ENCODE results near the gene SH3BP4. TPM values are rescaled to one million over a fixed set of nuclear protein-coding genes. Genes with fewer than 3 reads are reported as not detected.

The SH3BP4 gene
- total RNA-seq, 1 donor from 2014 or later = 19.2 TPM

DNA sequence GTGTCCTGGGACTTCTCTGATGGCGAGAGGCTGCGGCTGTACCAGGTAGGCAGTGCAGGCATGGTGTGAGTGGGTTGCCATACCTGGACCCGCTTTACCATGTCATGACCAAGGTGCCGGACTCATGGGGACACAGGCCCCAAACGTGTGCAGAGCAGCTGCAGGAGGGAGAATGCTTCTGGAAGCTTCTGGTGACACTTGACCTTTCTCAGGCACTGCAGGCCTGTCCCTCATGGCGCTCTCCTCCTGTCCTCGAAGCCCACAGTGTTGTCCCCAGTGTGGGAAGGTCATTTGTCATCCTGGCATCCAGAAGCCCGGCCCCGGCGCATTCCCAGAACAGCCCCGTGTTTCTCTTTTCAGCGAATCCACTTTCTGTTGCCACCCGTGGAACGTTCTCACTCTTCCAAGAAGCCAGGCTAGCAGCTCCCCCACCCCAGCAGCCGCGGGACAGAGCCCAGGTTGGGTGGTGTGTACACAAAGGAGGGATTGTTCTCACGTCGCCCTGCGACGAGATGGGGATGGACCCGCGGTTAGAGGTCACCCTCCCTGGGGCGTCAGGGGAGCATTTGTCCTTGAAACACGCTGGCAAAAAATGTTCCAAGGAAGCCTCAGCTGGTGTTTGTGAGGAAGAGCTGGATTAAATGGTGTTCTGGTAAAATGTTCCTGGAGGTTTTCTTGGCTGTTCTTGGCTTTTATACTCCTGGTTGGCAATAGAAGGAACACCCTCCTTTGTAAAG, 43.7 kb downstream of the SH3BP4 start:
- intact Hi-C loops (cut with DNase I) = no loop called here
- H3K27ac ChIP-seq = no peak overlapping the region
- no peak for DNase-seq (ENCODE audit: extremely low spot score in 2 of 2)

DNA sequence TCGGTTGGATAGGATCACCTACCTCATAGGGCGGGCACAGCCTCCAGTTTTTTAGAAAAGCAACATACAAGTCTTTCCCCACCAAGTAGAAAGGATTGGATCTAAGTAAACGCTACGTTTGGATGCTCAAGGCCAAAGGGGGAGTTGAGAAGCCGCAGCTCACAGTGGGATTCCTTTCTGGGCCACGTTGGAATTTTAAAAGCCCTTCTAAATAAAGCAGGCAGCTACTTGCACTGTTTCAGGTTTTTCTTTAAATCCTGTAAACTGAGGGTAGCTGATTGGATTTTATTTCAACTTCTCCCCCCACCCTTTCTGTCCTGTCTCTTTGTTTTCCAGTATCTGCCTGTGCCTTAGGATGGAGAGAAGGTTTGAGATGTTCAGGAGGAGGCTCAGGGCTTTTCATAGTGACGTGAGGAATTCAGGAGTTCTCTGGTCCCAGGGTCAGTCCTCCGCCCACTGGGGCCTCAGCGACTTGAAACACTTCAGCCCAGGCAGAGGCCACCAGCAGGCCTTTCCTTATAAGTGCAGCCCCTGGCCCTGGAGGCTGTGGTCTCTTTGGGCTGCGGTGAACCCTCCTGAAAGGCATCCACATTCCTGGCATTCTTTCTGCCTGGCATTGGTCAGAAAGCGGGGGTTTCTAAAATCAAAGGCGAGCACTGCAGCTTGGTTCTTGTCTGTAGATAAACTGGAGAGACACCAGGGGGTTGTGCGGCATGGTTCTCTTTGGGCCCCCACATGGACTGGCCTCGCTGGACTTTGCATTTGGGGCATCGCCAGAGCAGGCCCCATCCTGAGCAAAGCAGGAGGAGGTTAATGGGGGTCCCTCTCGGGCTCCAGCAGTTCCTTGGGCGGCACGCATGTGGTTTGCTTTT, 44.5 kb downstream of the SH3BP4 start:
- Histone ChIP-seq H3K27ac (no peak overlapping the region), H3K9me3 (no peaks in the 10 kb centered on the region), H3K27me3 (no peaks in the 10 kb centered on the region), H3K36me3 (no peaks in the 10 kb centered on the region), H3K4me3 (no peak overlapping the region), H3K4me1 (peaks cover 20% of the 10 kb centered on the region)
- intact Hi-C loops (cut with DNase I) = no loop called here
- TF ChIP-seq, protein P1, sequence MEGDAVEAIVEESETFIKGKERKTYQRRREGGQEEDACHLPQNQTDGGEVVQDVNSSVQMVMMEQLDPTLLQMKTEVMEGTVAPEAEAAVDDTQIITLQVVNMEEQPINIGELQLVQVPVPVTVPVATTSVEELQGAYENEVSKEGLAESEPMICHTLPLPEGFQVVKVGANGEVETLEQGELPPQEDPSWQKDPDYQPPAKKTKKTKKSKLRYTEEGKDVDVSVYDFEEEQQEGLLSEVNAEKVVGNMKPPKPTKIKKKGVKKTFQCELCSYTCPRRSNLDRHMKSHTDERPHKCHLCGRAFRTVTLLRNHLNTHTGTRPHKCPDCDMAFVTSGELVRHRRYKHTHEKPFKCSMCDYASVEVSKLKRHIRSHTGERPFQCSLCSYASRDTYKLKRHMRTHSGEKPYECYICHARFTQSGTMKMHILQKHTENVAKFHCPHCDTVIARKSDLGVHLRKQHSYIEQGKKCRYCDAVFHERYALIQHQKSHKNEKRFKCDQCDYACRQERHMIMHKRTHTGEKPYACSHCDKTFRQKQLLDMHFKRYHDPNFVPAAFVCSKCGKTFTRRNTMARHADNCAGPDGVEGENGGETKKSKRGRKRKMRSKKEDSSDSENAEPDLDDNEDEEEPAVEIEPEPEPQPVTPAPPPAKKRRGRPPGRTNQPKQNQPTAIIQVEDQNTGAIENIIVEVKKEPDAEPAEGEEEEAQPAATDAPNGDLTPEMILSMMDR (IDR thresholded peaks at IDR 0.05) = no peak
- TF ChIP-seq POLR2AphosphoS5 (IDR thresholded peaks at IDR 0.05; ENCODE audit: insufficient read depth in 1 of 2, low read depth in 1 of 2) (no peak), POLR2A (IDR thresholded peaks at IDR 0.05) (no peak)
- DNase-seq (ENCODE audit: extremely low spot score in 2 of 2) = no peak

More for the DNA sequence above, 43.7 kb downstream of the SH3BP4 start:
- no peaks in the 10 kb centered on the region for H3K9me3 ChIP-seq
- TF ChIP-seq, protein P1 (IDR thresholded peaks at IDR 0.05) = no peak
- TF ChIP-seq POLR2A (IDR thresholded peaks at IDR 0.05) = no peak
- TF ChIP-seq POLR2AphosphoS5 (IDR thresholded peaks at IDR 0.05; ENCODE audit: insufficient read depth in 1 of 2, low read depth in 1 of 2) = no peak
- H3K4me1 ChIP-seq = peaks cover 22% of the 10 kb centered on the region
- H3K27me3 ChIP-seq = no peaks in the 10 kb centered on the region
- no peak overlapping the region for H3K4me3 ChIP-seq
- no peaks in the 10 kb centered on the region for H3K36me3 ChIP-seq

DNA sequence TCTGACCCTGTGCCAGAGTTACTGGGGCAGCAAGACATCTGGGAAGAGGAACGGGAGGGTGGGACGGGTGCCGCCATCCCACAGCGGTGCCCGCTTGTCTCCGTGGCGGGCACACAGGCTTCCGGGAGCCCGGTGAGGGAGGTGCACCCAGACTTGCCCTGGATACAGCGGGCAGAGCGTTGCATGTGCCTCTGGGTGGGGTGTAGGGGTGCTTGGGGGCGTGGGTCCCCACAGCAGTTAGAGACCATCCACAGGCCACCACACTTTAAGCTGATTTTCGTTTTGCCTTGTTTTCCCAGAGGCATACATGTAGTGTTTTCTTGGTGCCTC, 45.1 kb downstream of the SH3BP4 start:
- Histone ChIP-seq H3K27me3 (no peaks in the 10 kb centered on the region), H3K4me3 (no peak overlapping the region), H3K27ac (no peak overlapping the region), H3K9me3 (no peaks in the 10 kb centered on the region), H3K36me3 (no peaks in the 10 kb centered on the region), H3K4me1 (peaks cover 14% of the 10 kb centered on the region)
- DNase-seq (ENCODE audit: extremely low spot score in 2 of 2) = no peak
- TF ChIP-seq POLR2AphosphoS5 (IDR thresholded peaks at IDR 0.05; ENCODE audit: insufficient read depth in 1 of 2, low read depth in 1 of 2) (no peak), POLR2A (IDR thresholded peaks at IDR 0.05) (no peak)
- TF ChIP-seq, protein P1 (IDR thresholded peaks at IDR 0.05) = no peak
- intact Hi-C loops (cut with DNase I) = no loop called here

DNA sequence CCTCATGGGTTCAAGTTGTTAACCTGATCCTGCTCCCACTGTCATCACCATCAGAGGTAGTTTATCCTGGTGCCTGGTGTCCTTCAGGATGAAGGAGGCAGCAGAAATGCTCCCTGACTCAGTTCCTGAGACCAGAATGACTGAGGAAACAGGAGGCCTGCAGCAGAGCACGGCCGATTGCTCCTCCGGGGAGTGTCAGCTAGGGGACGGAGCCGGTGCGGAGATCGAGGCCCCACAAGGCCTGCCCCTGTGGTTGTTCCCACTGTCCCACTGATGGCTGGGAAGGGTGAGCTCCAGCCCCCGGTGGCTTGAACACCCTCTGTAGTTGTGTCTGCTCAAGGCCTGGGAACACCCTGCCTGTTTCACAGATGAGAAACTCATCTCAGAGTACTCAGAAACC, 45.6 kb downstream of the SH3BP4 start:
- intact Hi-C loops (cut with DNase I) = no loop called here
- Histone ChIP-seq H3K27me3 (no peaks in the 10 kb centered on the region), H3K27ac (no peak overlapping the region), H3K9me3 (no peaks in the 10 kb centered on the region), H3K4me1 (peaks cover 9% of the 10 kb centered on the region), H3K4me3 (no peak overlapping the region), H3K36me3 (no peaks in the 10 kb centered on the region)
- no peak for TF ChIP-seq POLR2AphosphoS5 (IDR thresholded peaks at IDR 0.05; ENCODE audit: insufficient read depth in 1 of 2, low read depth in 1 of 2)
- TF ChIP-seq, protein P1 (IDR thresholded peaks at IDR 0.05) = no peak
- DNase-seq (ENCODE audit: extremely low spot score in 2 of 2) = no peak

Data from vagina (tissue), 2 donors.